ENCODE measurements around the gene DLD. TPM values are rescaled to one million over a fixed set of nuclear protein-coding genes. Genes with fewer than 3 reads are reported as not detected.

The DLD gene
- total RNA-seq, 1 experiment from 2014 or later, result 113 TPM

- Histone ChIP-seq H3K4me3 (no peak overlapping the region), H3K9me3 (replicated peaks) (no peaks in the 10 kb centered on the region), H3K36me3 (no peaks in the 10 kb centered on the region), H3K27ac (no peak overlapping the region), H3K27me3 (replicated peaks) (no peaks in the 10 kb centered on the region), H3K4me1 (replicated peaks) (peaks cover 9% of the 10 kb centered on the region)
- no peak for DNase-seq (ENCODE audit: low read depth in 1 of 2, low spot score in 2 of 2)
Measured at GRCh38 chr7:107860279-107860961, 30.6 kb upstream of the DLD start.

DNA sequence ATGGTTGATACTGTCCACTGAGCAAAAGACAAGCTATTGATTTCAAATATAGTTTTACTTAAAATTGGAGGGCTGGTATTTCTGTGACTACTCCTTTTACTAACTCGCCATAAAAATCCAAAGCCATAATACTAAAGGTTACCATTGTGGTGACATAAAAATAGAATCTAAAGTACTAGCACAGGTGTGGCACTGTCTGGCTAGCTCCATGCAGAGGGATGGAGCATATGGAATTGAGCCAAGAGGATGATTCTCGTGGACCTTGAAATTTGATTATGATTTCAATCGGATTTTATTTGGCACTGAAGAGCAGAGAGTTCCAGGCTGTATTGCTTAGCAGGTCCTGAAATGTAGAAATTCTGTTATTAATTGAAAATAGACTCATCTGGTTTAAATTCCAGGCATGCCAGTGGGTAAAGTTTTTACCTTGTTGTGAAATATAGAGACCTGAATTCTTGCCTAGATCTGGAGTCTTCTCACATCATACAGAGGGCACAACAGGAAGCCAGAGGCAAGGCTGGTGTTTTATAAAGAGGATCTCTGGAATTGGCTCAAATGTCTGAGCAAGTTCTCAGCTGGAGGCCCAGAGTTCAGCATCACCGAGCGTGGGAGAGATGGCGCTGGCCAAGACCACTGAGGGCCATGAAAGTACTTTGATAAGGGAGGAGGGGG, 29.9 kb upstream of the DLD start:
- Histone ChIP-seq H3K9me3 (replicated peaks) (no peaks in the 10 kb centered on the region), H3K36me3 (no peaks in the 10 kb centered on the region), H3K27me3 (replicated peaks) (no peaks in the 10 kb centered on the region), H3K4me3 (no peak overlapping the region), H3K27ac (no peak overlapping the region), H3K4me1 (replicated peaks) (peaks cover 14% of the 10 kb centered on the region)
- no peak for DNase-seq (ENCODE audit: low read depth in 1 of 2, low spot score in 2 of 2)

DNA sequence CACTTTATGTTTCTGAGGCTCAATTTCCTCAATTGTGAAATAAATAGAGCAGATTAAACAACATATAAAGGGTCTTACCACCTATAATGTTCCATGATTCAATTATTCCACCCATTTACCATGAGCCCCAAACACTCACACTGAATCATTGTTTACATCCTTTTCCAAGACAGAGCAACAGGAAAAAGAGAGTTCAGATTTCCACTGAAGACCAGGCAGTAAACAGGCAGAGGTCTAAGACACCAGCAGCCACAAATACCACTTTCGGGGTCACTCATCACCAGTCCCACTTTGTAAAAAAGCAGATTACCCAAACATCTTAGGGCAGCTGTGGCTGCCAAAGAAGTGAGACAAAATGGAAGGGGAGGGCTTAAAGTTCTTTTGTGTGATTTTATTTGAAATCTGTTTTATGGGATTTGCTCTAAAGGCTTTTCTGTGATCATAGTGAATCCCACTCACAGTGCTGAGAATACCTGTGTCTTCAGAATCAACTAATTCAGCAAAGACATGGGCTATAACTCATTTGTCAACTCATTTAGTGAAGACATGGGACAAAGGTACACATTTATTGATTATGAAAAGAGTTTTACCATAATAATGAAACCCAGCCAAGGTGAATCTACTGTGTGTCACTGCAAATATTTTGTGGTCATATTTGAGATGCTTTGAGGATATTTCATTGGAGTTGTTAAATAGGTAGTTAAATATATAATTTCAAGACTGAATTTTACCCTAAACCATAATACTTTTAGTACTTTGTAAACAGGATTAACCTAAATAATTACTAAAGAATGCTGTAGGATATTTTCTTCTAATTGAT, 24.8 kb upstream of the DLD start:
- Histone ChIP-seq H3K4me3 (no peak overlapping the region), H3K27ac (peak overlapping the region; percentile 20), H3K9me3 (replicated peaks) (no peaks in the 10 kb centered on the region), H3K4me1 (replicated peaks) (peaks cover 18% of the 10 kb centered on the region), H3K27me3 (replicated peaks) (no peaks in the 10 kb centered on the region), H3K36me3 (no peaks in the 10 kb centered on the region)
- DNase-seq (ENCODE audit: low read depth in 1 of 2, low spot score in 2 of 2), result peak in 1 of 2 experiments; percentile 17

GRCh38 chr7:107867858-107868466, 23.0 kb upstream of the DLD start:
- Histone ChIP-seq H3K9me3 (replicated peaks) (no peaks in the 10 kb centered on the region), H3K27me3 (replicated peaks) (no peaks in the 10 kb centered on the region), H3K27ac (no peak overlapping the region), H3K4me3 (no peak overlapping the region), H3K36me3 (no peaks in the 10 kb centered on the region), H3K4me1 (replicated peaks) (peaks cover 18% of the 10 kb centered on the region)
- no peak for DNase-seq (ENCODE audit: low read depth in 1 of 2, low spot score in 2 of 2)

DNA sequence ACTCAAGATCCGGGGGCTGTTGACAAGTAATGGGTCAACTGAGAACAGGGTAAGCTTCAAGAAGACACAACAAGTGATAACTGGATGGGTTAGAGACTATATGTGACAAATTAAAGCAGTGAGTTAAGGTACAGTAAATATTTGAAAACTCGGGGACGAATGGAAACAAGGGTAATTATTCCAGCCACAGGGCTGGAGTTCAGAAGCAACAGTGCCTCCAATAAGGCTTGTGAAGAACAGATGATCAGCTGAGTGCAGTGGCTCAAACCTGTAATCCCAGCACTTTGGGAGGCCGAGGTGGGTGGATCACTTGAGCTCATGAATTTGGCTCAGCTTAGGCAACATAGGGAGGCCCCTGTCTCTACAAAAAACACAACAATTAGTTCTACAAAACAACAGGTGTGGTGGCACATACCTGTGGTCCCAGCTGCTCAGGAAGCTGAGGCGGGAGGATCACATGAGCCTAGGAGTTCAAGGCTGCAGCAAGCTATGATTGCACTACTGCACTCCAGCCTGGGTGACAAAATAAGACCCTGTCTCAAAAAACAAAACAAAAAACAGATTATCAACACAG, 20.5 kb upstream of the DLD start:
- Histone ChIP-seq H3K27me3 (replicated peaks) (no peaks in the 10 kb centered on the region), H3K27ac (no peak overlapping the region), H3K4me1 (replicated peaks) (peaks cover 18% of the 10 kb centered on the region), H3K4me3 (no peak overlapping the region), H3K36me3 (no peaks in the 10 kb centered on the region), H3K9me3 (replicated peaks) (no peaks in the 10 kb centered on the region)
- DNase-seq (ENCODE audit: low read depth in 1 of 2, low spot score in 2 of 2), result no peak

DNA sequence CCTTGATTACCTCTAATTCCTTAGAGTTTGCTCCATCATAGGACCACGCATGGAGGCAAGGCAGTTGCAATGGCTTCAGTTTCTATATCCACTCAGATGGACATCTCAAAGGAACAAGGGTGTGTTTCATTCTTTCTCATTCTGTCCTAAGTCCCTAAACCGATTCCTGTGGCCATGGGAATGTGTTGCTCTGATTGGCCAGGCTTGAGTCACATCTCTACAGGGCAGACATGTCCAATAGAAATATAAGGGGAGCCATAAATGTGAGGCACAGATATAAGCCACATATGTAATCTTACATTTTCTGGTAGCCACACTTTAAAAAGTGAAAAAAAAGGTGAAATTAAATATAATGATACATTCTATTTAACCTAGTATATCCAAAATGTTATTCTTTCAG, 16.9 kb upstream of the DLD start:
- Histone ChIP-seq H3K27me3 (replicated peaks) (no peaks in the 10 kb centered on the region), H3K4me3 (no peak overlapping the region), H3K36me3 (no peaks in the 10 kb centered on the region), H3K27ac (no peak overlapping the region), H3K9me3 (replicated peaks) (no peaks in the 10 kb centered on the region), H3K4me1 (replicated peaks) (peaks cover 7% of the 10 kb centered on the region)
- DNase-seq (ENCODE audit: low read depth in 1 of 2, low spot score in 2 of 2), result no peak

DNA sequence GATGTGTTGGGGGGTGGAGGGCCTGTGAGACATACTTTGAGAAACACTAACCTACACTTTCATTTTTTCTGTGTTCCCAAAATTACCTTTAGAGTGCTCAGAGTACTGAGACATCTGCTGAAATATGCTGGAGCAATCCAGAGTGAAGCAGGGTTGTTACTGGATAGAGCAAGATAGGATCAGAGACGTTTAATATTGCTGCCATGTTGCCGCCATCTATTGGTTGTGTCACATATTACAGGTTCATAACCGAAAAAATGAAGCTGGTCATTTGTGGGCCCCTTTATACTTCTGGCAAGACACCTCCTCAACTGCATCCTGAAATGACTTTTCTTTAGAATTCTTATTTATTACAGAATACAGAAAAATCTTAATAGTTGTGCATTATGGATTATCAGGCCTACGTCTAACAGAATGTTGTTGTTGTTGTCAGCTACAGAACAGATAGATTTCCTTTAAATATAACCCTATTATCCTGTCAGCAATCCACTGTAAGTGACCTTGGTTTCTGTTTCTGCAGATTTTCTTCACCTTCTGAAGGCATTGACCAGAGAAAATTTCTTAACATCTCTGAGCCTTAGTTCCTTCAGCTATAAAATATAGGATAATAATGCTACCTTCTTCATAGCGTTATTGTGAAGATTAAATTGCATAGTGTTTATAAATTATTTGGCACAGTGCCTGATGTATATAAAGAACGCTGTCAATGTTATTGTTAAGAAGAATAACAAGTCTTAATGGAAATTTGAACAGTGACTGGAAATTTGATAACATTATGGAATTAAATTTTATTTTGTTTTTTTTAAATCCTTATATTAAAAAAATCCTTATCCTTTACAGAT, 16.2 kb upstream of the DLD start:
- Histone ChIP-seq H3K9me3 (replicated peaks) (no peaks in the 10 kb centered on the region), H3K36me3 (no peaks in the 10 kb centered on the region), H3K27ac (no peak overlapping the region), H3K27me3 (replicated peaks) (no peaks in the 10 kb centered on the region), H3K4me1 (replicated peaks) (0 out of 2 replicates have a peak, but pooled peaks cover 3% of the 10 kb centered on the region), H3K4me3 (no peak overlapping the region)
- DNase-seq (ENCODE audit: low read depth in 1 of 2, low spot score in 2 of 2), result peak; percentile 52 to 60

DNA sequence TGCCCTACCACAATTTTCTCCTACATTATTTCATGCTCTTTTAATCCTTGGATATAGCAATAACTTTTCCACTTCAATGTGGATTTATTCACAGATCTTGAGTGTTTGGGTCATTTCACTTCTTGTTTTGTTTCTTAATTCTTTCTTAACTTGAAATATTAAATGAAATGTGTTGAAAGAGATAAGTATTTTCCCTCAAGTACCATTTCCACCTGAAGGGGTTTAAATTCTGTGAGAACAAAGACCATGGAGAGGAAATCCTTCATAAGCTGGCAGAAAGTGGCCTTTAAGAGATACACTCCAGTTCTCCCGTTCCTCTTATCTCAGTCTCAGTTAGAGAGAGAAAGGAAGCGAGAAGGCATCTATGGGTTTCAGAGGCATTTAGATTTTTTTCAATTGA, 14.1 kb upstream of the DLD start:
- H3K4me3 ChIP-seq, result no peak overlapping the region
- DNase-seq (ENCODE audit: low read depth in 1 of 2, low spot score in 2 of 2), result no peak
- H3K27me3 ChIP-seq (replicated peaks), result no peaks in the 10 kb centered on the region
- H3K9me3 ChIP-seq (replicated peaks), result no peaks in the 10 kb centered on the region
- H3K27ac ChIP-seq, result no peak overlapping the region
- no peaks in the 10 kb centered on the region for H3K36me3 ChIP-seq
- H3K4me1 ChIP-seq (replicated peaks), result 0 out of 2 replicates have a peak, but pooled peaks cover 3% of the 10 kb centered on the region

DNA sequence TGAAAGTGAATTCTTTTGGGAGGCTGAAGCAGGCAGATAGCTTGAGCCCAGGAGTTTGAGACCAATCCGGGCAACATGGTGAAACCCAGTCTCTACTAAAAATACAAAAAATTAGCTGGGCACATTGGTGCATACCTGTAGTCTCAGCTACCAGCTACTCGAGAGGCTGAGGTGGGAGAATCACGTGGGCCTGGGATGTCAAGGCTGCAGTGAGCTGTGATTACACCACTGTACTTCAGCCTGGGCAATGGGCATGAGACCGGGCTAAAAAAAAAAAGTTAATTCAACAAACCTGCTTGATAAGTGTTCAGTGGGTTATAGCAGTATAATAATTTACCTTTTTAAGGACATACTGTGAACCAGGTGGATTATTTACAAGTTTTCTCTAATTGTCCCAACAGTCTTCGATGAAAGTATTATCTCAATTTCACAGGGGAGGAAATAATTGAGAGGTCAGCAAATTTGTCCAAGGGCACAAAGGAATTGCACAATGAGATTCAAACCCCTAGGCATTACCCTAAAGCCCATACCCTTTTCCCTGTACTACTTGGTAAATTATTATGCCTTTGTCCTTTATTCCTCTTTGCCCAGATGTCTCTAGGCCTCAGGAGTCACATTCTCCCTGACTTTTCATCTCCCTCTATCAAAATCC, 13.1 kb upstream of the DLD start:
- 0 out of 2 replicates have a peak, but pooled peaks cover 3% of the 10 kb centered on the region for H3K4me1 ChIP-seq (replicated peaks)
- H3K36me3 ChIP-seq, result no peaks in the 10 kb centered on the region
- no peaks in the 10 kb centered on the region for H3K9me3 ChIP-seq (replicated peaks)
- no peak overlapping the region for H3K27ac ChIP-seq
- H3K4me3 ChIP-seq, result no peak overlapping the region
- no peak for DNase-seq (ENCODE audit: low read depth in 1 of 2, low spot score in 2 of 2)
- no peaks in the 10 kb centered on the region for H3K27me3 ChIP-seq (replicated peaks)

GRCh38 chr7:107878636-107879035, 12.3 kb upstream of the DLD start:
- Histone ChIP-seq H3K36me3 (no peaks in the 10 kb centered on the region), H3K27me3 (replicated peaks) (no peaks in the 10 kb centered on the region), H3K9me3 (replicated peaks) (no peaks in the 10 kb centered on the region), H3K4me3 (no peak overlapping the region), H3K4me1 (replicated peaks) (0 out of 2 replicates have a peak, but pooled peaks cover 3% of the 10 kb centered on the region), H3K27ac (no peak overlapping the region)
- DNase-seq (ENCODE audit: low read depth in 1 of 2, low spot score in 2 of 2), result no peak

DNA sequence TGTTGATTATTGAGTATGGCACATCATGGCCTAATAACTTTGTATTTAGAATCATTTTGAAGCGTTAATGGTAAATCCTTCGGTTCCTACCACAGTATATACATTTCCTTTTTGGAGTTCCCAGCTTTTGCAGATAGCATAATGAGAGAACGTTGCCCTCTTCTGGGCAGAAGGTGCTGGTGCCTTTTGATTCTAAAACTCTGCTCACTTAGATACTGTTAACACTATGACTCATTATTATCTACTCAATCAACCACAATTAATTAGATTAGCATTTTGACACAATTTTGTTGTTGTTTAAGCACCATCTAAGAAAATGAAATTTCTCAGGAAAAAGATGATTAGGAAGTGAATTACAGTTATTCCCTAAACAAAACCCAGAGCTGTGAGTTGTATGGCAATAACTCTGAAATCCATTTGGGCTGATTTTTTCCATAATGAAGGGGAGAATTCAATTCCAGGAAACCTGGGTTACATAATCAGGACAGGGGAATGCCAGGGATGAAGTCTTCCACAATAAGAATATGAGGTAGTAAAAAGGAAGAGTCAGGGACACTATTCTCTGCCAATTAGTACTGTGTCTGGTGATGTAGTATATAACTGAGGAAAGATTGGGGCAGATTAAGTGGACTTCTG, 11.5 kb upstream of the DLD start:
- Histone ChIP-seq H3K27me3 (replicated peaks) (no peaks in the 10 kb centered on the region), H3K4me1 (replicated peaks) (0 out of 2 replicates have a peak, but pooled peaks cover 3% of the 10 kb centered on the region), H3K4me3 (no peak overlapping the region), H3K9me3 (replicated peaks) (no peaks in the 10 kb centered on the region), H3K36me3 (no peaks in the 10 kb centered on the region), H3K27ac (no peak overlapping the region)
- DNase-seq (ENCODE audit: low read depth in 1 of 2, low spot score in 2 of 2), result peak in 1 of 2 experiments; percentile 55

DNA sequence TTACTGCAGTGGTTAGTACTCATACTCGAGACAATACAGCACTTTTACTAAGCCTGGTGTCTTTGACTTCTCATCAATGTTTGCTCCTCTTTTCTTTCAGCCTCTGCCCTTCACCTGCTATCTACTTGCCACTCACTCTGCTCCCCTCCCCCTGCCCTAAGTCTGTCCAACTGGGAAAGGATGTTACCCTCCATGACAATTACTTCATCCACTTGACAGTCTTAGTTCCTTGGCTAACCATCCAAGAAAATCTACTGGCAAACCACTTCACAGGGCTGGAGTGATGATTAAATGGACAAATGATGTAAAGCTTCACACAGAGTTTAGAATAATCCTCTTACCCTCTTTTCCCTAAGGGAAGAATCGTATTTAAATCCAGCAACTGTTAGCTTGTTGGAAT, 8.2 kb upstream of the DLD start:
- Histone ChIP-seq H3K4me3 (no peak overlapping the region), H3K9me3 (replicated peaks) (no peaks in the 10 kb centered on the region), H3K27me3 (replicated peaks) (no peaks in the 10 kb centered on the region), H3K27ac (no peak overlapping the region), H3K4me1 (replicated peaks) (no peaks in the 10 kb centered on the region), H3K36me3 (no peaks in the 10 kb centered on the region)
- no peak for DNase-seq (ENCODE audit: low read depth in 1 of 2, low spot score in 2 of 2)

All from SJSA1 (cell line).